ENCODE measurements around the gene ZNF8.
"Not testable (repeated sequence)": the region's sequence is repeated elsewhere in the genome, so short reads cannot be mapped to it uniquely, and the experiment has no call there.

Gene ZNF8

DNA sequence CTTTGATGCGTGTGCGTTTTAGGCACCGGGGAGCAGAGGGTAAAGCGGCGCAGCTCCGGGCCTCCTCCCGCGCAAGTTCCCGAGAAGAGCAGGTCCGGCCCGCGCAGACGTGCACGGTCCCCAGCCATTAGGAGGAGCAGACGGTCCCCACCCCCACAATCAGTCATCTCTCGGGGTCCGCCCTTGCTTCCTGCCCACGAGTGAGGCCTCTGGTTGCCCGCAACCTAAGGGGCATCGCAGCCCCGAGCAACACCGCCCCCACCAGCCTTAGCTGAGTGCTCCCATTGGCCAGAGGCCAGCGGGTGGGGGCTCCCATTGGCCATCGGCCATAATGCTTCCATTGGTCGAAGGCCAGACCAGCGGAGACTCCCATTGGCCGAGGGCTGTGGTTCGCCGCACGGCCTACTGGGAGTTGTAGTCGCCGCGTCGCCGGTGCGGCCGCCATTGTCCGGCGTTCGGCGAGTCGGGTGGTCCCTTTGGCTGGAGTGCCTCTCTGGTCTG, at the start of gene ZNF8:
ZNF8 (plus strand) TSS at position 415 of the 501 bp plus-strand sequence. CDS start 127 bp downstream, outside the sequence.
- peak; percentile 97 for DNase-seq

GRCh38 chr19:58229255-58229639, 49.5 kb upstream of the ZNF8 start:
- peak; percentile 10 for DNase-seq

DNA sequence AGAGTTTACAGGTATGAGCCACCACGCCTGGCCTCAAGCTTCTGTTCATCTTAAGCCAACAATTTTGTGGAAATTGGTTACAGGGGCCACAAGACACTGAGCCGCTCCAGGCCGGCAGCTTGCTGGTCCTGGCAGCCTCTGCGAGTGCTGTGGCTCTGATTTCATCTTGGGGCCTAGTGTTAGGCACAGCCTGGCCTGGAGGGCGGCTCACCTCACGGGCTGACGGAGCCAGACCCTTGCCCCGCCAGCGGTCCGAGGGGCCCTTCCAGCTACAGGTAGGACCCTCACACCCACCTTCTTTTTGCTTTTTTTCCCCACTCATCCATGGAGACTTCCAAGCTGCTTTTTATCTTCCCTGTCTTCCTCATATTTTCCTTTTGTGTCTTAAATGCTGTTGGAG, 41.4 kb upstream of the ZNF8 start:
- DNase-seq, result no peak

GRCh38 chr19:58243351-58243750, 35.4 kb upstream of the ZNF8 start:
- no peak for DNase-seq

DNA sequence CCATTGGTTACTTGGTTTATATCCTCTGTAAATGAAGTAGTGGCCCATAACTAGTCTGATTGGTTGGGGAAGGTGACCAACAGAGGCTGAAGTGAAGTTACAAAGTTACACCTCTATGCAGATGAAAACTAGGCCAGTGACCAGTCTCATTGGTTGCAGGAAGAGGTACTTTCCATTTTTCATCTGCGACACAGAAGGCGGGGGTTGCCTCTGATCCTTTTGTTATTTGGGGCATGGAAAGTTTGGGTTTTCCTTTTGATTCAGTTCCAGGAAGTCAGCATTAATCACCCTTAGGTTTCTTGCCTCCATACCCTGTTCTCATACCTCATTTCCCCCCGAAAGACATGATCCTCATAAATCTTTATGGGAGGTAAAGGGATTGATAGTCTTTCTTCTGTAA, 29.9 kb upstream of the ZNF8 start:
- no peak for DNase-seq

DNA sequence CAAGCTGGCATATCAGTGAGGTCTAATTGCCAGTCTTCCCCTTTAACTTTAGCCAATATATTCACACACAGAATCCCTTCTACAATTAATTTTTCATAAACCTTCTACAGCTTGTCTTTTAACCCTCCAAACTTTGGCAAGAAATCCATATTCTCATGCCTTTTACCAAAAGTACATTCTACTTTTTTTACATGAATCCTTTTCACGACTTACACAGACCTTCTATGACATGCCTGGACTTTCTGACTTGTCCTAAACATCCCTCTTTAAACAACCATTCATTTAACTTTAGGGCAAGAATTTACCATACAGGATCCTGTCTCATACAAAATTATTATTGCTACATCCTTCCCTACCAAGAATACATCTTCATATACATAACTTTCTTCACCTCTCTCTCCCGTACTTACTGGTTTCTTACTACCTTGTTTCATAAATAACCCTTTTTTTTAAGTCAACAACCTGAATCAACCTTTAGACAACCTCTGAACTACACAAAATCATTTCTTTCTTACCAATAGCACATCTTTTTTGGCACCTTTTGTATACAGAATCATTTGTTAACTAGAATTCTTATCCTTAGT, 26.6 kb upstream of the ZNF8 start:
- DNase-seq, result no peak

DNA sequence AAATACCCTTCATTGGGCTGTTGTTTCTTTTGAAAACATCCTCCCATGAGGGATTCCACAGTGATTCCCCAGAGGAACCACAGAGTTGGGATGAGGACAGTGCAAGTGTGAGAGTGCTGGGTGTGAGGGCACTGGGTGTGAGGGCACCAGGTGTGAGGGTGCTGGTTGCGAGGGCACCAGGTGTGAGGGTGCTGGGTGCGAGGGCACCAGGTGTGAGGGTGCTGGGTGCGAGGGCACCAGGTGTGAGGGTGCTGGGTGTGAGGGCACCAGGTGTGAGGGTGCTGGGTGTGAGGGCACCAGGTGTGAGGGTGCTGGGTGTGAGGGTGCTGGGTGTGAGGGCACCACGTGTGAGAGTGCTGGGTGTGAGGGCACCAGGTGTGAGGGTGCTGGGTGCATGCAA, 20.5 kb upstream of the ZNF8 start:
- DNase-seq, result not testable (repeated sequence)

GRCh38 chr19:58261600-58261967, 17.2 kb upstream of the ZNF8 start:
- no peak for DNase-seq

- no peak for DNase-seq
Measured at GRCh38 chr19:58261968-58262921, 16.5 kb upstream of the ZNF8 start.

- no peak for DNase-seq
Measured at GRCh38 chr19:58262922-58263296, 15.8 kb upstream of the ZNF8 start.

DNA sequence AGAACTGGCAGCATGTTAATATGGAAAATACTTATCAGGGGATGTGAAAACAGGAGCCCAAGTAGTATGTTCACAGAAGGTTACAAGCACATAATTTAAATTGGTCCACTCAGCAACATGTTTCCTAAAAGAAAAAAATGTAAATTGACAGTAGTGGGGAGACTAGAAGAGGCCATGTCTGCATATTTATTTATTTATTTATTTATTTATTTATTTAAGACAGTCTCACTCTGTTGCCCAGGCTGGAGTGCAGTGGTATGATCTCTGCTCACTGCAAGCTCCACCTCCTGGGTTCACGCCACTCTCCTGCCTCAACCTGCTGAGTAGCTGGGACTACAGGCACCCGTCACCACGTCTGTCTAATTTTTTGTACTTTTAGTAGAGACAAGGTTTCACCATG, 13.7 kb upstream of the ZNF8 start:
- no peak for DNase-seq

DNA sequence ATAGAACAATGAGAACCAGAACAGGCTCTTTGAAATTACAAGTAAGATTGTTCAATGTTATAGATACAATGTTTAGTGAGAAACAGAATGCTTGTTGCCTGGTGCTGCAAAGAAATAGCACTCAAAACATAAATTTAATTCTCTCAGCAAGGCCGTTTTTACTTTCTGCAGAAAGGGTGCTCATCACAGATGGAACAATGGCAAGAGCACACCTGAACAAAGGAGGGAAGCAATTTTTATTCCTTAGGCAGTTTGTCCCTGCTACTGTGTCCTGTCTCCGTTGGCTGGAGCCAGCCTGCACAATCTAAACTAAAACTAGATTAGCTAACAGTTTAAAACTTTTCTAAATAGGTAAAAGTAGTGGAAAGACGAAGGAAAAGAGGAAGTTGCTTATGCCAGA, 10.4 kb upstream of the ZNF8 start:
- no peak for DNase-seq

GRCh38 chr19:58274771-58275201, 4.0 kb upstream of the ZNF8 start:
- DNase-seq, result no peak

DNA sequence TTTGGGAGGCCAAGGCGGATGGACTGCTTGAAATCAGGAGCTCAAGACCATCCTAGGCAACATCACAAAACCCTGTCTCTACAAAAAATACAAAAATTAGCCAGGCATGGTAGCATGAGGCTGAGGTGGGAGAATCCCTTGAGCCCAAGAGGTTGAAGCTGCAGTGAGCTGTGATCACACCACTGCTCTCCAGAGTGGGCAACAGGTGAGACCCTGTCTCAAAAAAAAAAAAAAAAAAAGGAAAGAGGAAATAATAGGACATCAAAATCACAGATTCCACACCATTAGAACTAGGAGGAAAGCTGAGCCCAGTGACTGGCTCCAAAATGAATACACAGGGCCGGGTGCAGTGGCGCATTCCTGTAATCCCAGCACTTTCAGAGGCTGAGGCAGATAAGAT, 3.2 kb upstream of the ZNF8 start:
- no peak for DNase-seq

GRCh38 chr19:58277197-58277596, 1.6 kb upstream of the ZNF8 start:
- no peak for DNase-seq

DNA sequence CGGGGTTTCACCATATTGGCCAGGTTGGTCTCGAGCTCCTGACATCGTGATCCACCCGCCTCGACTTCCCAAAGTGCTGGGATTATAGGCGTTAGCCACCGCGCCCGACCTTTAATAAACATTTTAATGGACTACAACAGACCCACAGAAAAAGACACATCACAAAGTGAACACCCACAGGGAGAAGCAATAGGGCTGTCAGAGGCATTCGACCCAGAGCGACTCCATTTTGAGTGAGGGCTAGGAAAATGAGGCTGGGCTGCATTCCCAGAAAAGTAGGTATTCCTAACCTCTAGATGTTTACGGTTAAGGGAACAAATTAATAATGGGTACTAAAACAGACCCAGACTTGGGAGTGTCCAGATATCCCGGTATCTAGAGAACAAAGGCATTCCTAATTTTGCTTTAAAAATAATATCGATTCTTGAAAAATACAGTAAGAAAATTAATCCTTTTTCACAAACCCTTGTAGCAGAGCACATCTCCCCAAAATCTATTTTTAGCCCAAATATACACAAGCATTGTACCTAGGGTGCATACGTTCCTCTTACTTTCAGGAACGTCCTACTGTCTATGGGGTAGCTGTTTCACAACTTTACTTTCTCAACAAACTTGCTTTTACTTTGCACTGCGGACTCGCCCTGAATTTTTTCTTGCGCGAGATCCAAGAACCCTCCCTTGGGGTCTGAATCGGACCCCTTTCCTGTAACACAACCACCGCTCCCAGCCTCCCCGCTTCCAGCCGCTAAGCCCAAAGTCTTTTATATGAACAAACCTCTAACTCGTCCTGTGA, 811 bp upstream of the ZNF8 start:
- no peak for DNase-seq

- DNase-seq, result peak; percentile 52
Measured at GRCh38 chr19:58279042-58279924, 528 bp downstream of the ZNF8 start.

DNA sequence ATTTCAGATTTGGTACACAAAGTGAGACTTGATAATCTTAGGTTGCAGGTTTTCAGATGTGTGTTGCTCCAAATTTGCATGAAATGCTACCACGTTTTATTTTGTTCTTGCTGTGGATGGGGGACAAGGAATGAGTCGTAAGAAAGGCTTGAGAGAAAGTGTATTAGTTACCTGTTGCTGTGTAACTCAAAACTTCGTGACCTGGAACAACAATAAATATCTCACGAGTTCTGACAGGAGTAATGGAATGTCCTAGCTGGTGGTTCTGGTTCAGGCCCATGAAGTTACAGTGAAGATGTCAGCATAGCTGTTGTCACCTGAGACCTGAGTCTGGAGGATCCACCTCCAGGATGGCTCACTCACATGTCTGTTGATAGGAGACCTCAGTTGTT, 1.2 kb downstream of the ZNF8 start:
- DNase-seq, result no peak

DNA sequence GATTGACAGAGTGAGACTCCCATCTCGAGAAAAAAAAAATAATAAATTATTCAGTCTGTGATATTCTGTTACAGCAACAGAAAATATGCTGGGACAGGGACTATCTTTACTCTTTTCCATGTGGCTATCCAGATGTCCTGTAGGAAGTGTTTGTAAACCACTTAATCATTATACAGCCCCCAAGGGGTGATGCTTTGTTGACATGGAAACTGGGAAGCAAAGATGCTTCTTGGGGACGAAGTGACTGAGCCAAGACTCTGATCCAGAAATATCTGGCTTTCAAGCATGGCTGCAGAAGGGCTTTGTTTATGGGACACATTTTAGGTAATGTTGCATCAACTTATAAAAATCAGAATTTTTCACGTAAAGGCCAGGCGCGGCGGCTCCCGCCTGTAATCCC, 5.4 kb downstream of the ZNF8 start:
- no peak for DNase-seq

DNA sequence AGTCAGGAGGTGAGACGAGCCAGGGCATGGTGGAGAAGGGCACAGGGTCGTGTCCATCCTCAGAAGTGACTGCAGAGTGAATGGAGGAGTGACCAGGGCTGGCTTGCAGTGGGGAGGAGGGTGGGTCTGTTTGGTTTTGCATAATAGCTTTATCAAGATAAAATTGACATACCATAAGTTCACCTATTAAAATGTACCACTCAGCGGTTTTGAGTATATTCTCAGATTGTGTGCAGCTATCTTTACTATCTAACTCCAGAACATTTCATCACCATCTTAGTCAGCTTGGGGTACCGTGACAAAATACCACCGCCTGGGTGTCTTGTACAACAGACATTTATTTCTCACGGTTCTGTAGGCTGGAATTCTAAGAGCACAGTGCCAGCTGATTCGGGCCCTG, 13.2 kb downstream of the ZNF8 start:
- no peak for DNase-seq

GRCh38 chr19:58294743-58295374, 16.1 kb downstream of the ZNF8 start:
- no peak for DNase-seq

GRCh38 chr19:58296104-58296503, 17.3 kb downstream of the ZNF8 start:
- no peak for DNase-seq
